Testis (tissue), 3 donors: Measurements from ENCODE around the gene FAM209B. TPM values are rescaled to one million over a fixed set of nuclear protein-coding genes. Genes with fewer than 3 reads are reported as not detected.

Experiments
- DNase-seq: peaks from one replicate; pipeline ENCODE4 v3.0.0-alpha.2; 2019
- H3K27ac ChIP-seq, 2 donors: fragments of 200-600 bp; sonication (generic); one replicate each; pipeline ENCODE4 v1.5.1; 2019
- H3K27me3 ChIP-seq: fragments of 200-600 bp; sonication (generic); one replicate; pipeline ENCODE4 v1.5.1; 2019
- H3K36me3 ChIP-seq: fragments of 200-600 bp; sonication (generic); one replicate; pipeline ENCODE4 v1.5.1; 2017; ENCODE audit warnings: low read depth; ENCODE audit errors: missing control alignments
- H3K4me1 ChIP-seq: fragments of 200-600 bp; sonication (generic); one replicate; pipeline ENCODE4 v1.5.1; 2019
- H3K4me3 ChIP-seq, 2 donors: fragments of 200-600 bp; sonication (generic); one replicate each; pipeline ENCODE4 v1.5.1; 2017 to 2019
- H3K9me3 ChIP-seq: fragments of 200-600 bp; sonication (generic); one replicate; pipeline ENCODE4 v1.5.1; 2017
- POLR2A ChIP-seq: fragments of 450-650 bp; IDR thresholded peaks from one replicate; pipeline ENCODE4 v1.6.1; 2017; ENCODE audit warnings: antibody characterized with exemption, mild to moderate bottlenecking, moderate library complexity
- WGBS, 2 donors: methylation state at CpG; one replicate each; pipeline ENCODE4 v1.1.5; 2018; 5-methylcytosine and 5-hydroxymethylcytosine counted together
- intact Hi-C: fragments of 100-400 bp; cut with DNase I; formaldehyde crosslinking; loops from one replicate; pipeline ENCODE4 v1.15.1; 2023; ENCODE audit warnings: low total_unique reads
- polyA plus RNA-seq: library from polyadenylated mRNA; stranded (reverse); fragments of 350-450 nt; fragmentation: Illumina TruSeq; extraction: RNeasy Lipid Tissue Mini Kit (QIAGEN cat#74804); gene quantifications from one replicate; pipeline ENCODE4 v1.2.3, GENCODE V29; 2014; ENCODE audit warnings: low read depth, low replicate concordance; ENCODE audit not compliant: insufficient read depth
- total RNA-seq, 2 donors: library from RNA; depleted of rRNA; stranded (reverse); fragments of >200 nt; gene quantifications; one replicate each; pipeline ENCODE4 v1.2.3, GENCODE V29; 2016
- TF ChIP-seq, protein P1 (sequence below), 3 experiments: fragments of 450-650 bp in 2 of 3; fragments of 200-600 bp in 1 of 3; sonication (generic) in 1 of 3; IDR thresholded peaks; one replicate each; pipeline ENCODE4 v1.5.1; 2016 to 2019; ENCODE audit warnings: antibody characterized with exemption in 3 of 3, mild to moderate bottlenecking in 2 of 3, moderate library complexity in 1 of 3

Gene FAM209B
- total and polyA plus RNA-seq, 3 donors from 2014 or later, result 50.7 to 153 (median 89.4) TPM

- Histone ChIP-seq H3K27me3 (no peaks in the 10 kb centered on the region), H3K9me3 (no peaks in the 10 kb centered on the region), H3K4me1 (no peaks in the 10 kb centered on the region), H3K36me3 (no peaks in the 10 kb centered on the region), H3K27ac (no peak overlapping the region), H3K4me3 (no peak overlapping the region)
- intact Hi-C loops, result no loop called here
- DNase-seq, result no peak
- TF ChIP-seq, protein P1, sequence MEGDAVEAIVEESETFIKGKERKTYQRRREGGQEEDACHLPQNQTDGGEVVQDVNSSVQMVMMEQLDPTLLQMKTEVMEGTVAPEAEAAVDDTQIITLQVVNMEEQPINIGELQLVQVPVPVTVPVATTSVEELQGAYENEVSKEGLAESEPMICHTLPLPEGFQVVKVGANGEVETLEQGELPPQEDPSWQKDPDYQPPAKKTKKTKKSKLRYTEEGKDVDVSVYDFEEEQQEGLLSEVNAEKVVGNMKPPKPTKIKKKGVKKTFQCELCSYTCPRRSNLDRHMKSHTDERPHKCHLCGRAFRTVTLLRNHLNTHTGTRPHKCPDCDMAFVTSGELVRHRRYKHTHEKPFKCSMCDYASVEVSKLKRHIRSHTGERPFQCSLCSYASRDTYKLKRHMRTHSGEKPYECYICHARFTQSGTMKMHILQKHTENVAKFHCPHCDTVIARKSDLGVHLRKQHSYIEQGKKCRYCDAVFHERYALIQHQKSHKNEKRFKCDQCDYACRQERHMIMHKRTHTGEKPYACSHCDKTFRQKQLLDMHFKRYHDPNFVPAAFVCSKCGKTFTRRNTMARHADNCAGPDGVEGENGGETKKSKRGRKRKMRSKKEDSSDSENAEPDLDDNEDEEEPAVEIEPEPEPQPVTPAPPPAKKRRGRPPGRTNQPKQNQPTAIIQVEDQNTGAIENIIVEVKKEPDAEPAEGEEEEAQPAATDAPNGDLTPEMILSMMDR (IDR thresholded peaks at IDR 0.05), result no peak
- TF ChIP-seq POLR2A, result no peak
- WGBS, 2 donors, result 70 to 71% methylated on average over 7 to 10 of the region's 10 CpGs
These were observed 41.6 kb downstream of the FAM209B start for GRCh38 chr20:56574531-56575142.

- 59 to 65% methylated on average over 9 of the region's 9 CpGs for WGBS, 2 donors
- intact Hi-C loops, result no loop called here
- TF ChIP-seq POLR2A, result no peak
- TF ChIP-seq, protein P1 (IDR thresholded peaks at IDR 0.05), result no peak
- no peaks in the 10 kb centered on the region for H3K36me3 ChIP-seq
- H3K27me3 ChIP-seq, result no peaks in the 10 kb centered on the region
- no peak overlapping the region for H3K4me3 ChIP-seq
- H3K9me3 ChIP-seq, result no peaks in the 10 kb centered on the region
- H3K27ac ChIP-seq, result no peak overlapping the region
- no peak for DNase-seq
- H3K4me1 ChIP-seq, result no peaks in the 10 kb centered on the region
These were observed 42.1 kb downstream of the FAM209B start for GRCh38 chr20:56575157-56575556.

- intact Hi-C loops, result no loop called here
- 62 to 66% methylated on average over 4 of the region's 4 CpGs for WGBS, 2 donors
- Histone ChIP-seq H3K27ac (no peak overlapping the region), H3K4me3 (no peak overlapping the region), H3K9me3 (no peaks in the 10 kb centered on the region), H3K4me1 (no peaks in the 10 kb centered on the region), H3K36me3 (no peaks in the 10 kb centered on the region), H3K27me3 (no peaks in the 10 kb centered on the region)
- no peak for DNase-seq
- TF ChIP-seq, protein P1 (IDR thresholded peaks at IDR 0.05), result no peak
- no peak for TF ChIP-seq POLR2A
These were observed 42.9 kb downstream of the FAM209B start for GRCh38 chr20:56575961-56576360.

DNA sequence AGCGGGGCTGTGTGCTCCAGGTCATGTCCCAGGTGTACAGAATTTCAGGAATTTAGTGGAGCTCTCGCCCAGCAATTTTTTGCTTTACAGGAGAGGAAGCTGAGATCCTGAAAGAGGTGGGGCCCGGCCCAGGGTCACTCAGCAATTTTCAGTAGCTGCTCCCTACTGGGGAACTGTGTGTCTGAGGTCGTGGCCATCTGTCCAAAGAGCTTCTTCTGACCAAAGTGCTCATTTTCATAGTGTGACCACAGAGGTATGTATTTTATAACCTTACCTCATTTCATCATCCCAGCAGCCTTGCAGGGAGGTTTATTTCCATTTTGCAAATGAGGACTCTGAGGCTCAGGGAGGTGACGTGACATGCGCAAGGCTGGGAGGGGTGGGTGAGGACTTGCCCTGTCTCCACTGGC lies 46.3 kb downstream of the FAM209B start:
- intact Hi-C loops, result no loop called here
- TF ChIP-seq POLR2A, result no peak
- TF ChIP-seq, protein P1 (IDR thresholded peaks at IDR 0.05), result no peak
- no peaks in the 10 kb centered on the region for H3K9me3 ChIP-seq
- no peaks in the 10 kb centered on the region for H3K4me1 ChIP-seq
- 70 to 79% methylated on average over 5 to 6 of the region's 6 CpGs for WGBS, 2 donors
- no peaks in the 10 kb centered on the region for H3K27me3 ChIP-seq
- H3K36me3 ChIP-seq, result no peaks in the 10 kb centered on the region
- no peak overlapping the region for H3K27ac ChIP-seq
- no peak for DNase-seq
- no peak overlapping the region for H3K4me3 ChIP-seq

DNA sequence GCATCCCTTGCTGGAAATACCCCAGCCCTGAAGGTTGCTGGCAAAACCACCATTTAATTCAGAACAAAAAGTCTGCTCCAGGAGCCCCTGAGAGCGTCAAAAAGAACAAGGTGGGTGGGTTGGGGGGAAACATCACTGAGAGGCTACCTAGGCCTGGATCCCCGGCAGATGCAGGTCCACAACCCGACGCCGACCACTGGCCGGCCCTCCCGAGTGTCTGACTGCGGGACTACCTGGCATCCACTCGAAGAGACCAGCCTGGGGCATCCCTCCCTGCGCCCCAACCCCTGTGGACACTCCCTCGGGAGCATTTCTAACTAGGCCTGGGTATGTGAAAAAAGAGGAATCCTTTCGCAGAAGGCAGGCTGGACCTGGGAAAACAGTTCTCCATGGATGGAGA lies 47.2 kb downstream of the FAM209B start:
- H3K4me1 ChIP-seq, result no peaks in the 10 kb centered on the region
- H3K9me3 ChIP-seq, result no peaks in the 10 kb centered on the region
- H3K36me3 ChIP-seq, result no peaks in the 10 kb centered on the region
- TF ChIP-seq, protein P1 (IDR thresholded peaks at IDR 0.05), result no peak
- no peak for TF ChIP-seq POLR2A
- no peak for DNase-seq
- H3K27me3 ChIP-seq, result no peaks in the 10 kb centered on the region
- 90 to 97% methylated on average over 11 to 12 of the region's 12 CpGs for WGBS, 2 donors
- H3K4me3 ChIP-seq, result no peak overlapping the region
- H3K27ac ChIP-seq, result no peak overlapping the region
- intact Hi-C loops, result no loop called here
